NCI-H226 (cell line): Measurements from ENCODE around the gene CALHM4.

ENCODE experiments used
- DNase-seq: peaks from one replicate; pipeline ENCODE4 v3.0.0-alpha.2; 2015

The CALHM4 gene

GRCh38 chr6:116543149-116543548, 10.4 kb upstream of the CALHM4 start:
- DNase-seq, result no peak

GRCh38 chr6:116545651-116546050, 7.9 kb upstream of the CALHM4 start, which contains the start of gene TRAPPC3L:
Gene TRAPPC3L (minus strand): TSS chr6:116545684. CDS start chr6:116545514, 170 bp downstream.
- no peak for DNase-seq

- no peak for DNase-seq
These were observed 6.2 kb upstream of the CALHM4 start for GRCh38 chr6:116547358-116547757.

- DNase-seq, result no peak
These were observed 2.8 kb upstream of the CALHM4 start for GRCh38 chr6:116550796-116551195.

- peak; percentile 79 for DNase-seq
These were observed 2.5 kb downstream of the CALHM4 start for GRCh38 chr6:116556065-116556464.

GRCh38 chr6:116556814-116557415, 3.4 kb downstream of the CALHM4 start:
- DNase-seq, result peak; percentile 43

GRCh38 chr6:116557893-116558292, 4.3 kb downstream of the CALHM4 start:
- DNase-seq, result peak; percentile 98

- DNase-seq, result no peak
These were observed 6.6 kb downstream of the CALHM4 start for GRCh38 chr6:116560130-116560529.

GRCh38 chr6:116561377-116562018, 7.9 kb downstream of the CALHM4 start:
- peak; percentile 32 for DNase-seq

GRCh38 chr6:116562019-116562403, 8.5 kb downstream of the CALHM4 start:
- no peak for DNase-seq

- DNase-seq, result peak; percentile 22
These were observed 9.1 kb downstream of the CALHM4 start for GRCh38 chr6:116562614-116563013.

GRCh38 chr6:116563830-116564229, 10.3 kb downstream of the CALHM4 start:
- no peak for DNase-seq

- DNase-seq, result no peak
These were observed 10.8 kb downstream of the CALHM4 start for GRCh38 chr6:116564311-116564710.

- no peak for DNase-seq
These were observed 11.6 kb downstream of the CALHM4 start for GRCh38 chr6:116564921-116565872.

GRCh38 chr6:116568111-116568510, 14.6 kb downstream of the CALHM4 start:
- DNase-seq, result no peak

- no peak for DNase-seq
These were observed 15.5 kb downstream of the CALHM4 start for GRCh38 chr6:116568821-116569755.

GRCh38 chr6:116570856-116571682, 17.5 kb downstream of the CALHM4 start, which contains the start of gene RWDD1:
Gene RWDD1 (plus strand): TSS chr6:116571504. CDS start chr6:116571583, 79 bp downstream.
- peak; percentile 100 for DNase-seq

GRCh38 chr6:116571683-116572000, 18.1 kb downstream of the CALHM4 start:
- no peak for DNase-seq

- DNase-seq, result no peak
These were observed 18.6 kb downstream of the CALHM4 start for GRCh38 chr6:116572162-116572561.

- no peak for DNase-seq
These were observed 21.7 kb downstream of the CALHM4 start for GRCh38 chr6:116575227-116575626.

GRCh38 chr6:116577486-116577885, 23.9 kb downstream of the CALHM4 start:
- no peak for DNase-seq

GRCh38 chr6:116578335-116578734, 24.8 kb downstream of the CALHM4 start:
- DNase-seq, result no peak
